Activated T-cell treated with anti-CD3 and anti-CD28 coated beads, Interleukin-2, amount 50 U/mL, for 4 hours (primary cell): ENCODE data around the gene TMEM259. TPM values are rescaled to one million over a fixed set of nuclear protein-coding genes. Genes with fewer than 3 reads are reported as not detected.

Source experiments
- ATAC-seq, 2 donors: fragments of 200-7000 bp; cut with Tn5 transposase; one replicate each; pipeline ENCODE4 v1.10.0; 2021
- DNase-seq: peaks from one replicate; pipeline ENCODE4 v3.0.0-alpha.2; 2020
- H3K27me3 Mint-ChIP-seq: one replicate; pipeline ENCODE4 v1.8.0; 2021; ENCODE audit warnings: low read depth, mixed read lengths
- H3K36me3 Mint-ChIP-seq: one replicate; pipeline ENCODE4 v1.8.0; 2022; ENCODE audit warnings: mixed read lengths; ENCODE audit not compliant: insufficient read depth
- H3K4me1 Mint-ChIP-seq: one replicate; pipeline ENCODE4 v1.8.0; 2021; ENCODE audit warnings: low read depth, mixed read lengths
- H3K4me3 Mint-ChIP-seq: one replicate; pipeline ENCODE4 v1.8.0; 2021; ENCODE audit warnings: mild to moderate bottlenecking, moderate library complexity, mixed read lengths
- H3K9me3 Mint-ChIP-seq: one replicate; pipeline ENCODE4 v1.8.0; 2021; ENCODE audit warnings: mixed read lengths
- total RNA-seq, 3 donors: library from RNA; stranded (reverse); gene quantifications; one replicate each; pipeline ENCODE4 v1.2.1, GENCODE V29; 2021

Gene TMEM259
- total RNA-seq, 3 donors from 2014 or later = 197 to 210 (median 204) TPM

DNA sequence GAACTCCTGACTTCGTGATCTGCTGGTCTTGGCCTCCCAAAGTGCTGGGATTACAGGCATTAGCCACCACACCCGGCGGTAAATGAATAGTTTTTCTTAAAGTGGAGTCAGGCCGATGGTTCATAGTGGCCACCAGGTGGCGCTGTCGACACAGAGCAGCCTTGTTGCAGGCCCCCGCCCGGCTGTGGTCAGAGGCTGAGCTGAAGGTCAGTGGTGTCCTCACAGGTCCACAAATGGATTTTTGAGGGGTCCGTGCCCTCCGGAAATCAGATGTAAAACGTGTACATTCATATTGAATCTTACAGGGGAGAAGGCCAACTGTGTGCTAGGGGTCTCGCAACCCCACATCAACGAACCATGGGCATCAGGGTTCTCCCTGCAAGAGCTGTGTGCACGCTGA, 50.2 kb downstream of the TMEM259 start:
- DNase-seq = no peak
- peaks cover 5% of the 10 kb centered on the region for H3K9me3 Mint-ChIP-seq

DNA sequence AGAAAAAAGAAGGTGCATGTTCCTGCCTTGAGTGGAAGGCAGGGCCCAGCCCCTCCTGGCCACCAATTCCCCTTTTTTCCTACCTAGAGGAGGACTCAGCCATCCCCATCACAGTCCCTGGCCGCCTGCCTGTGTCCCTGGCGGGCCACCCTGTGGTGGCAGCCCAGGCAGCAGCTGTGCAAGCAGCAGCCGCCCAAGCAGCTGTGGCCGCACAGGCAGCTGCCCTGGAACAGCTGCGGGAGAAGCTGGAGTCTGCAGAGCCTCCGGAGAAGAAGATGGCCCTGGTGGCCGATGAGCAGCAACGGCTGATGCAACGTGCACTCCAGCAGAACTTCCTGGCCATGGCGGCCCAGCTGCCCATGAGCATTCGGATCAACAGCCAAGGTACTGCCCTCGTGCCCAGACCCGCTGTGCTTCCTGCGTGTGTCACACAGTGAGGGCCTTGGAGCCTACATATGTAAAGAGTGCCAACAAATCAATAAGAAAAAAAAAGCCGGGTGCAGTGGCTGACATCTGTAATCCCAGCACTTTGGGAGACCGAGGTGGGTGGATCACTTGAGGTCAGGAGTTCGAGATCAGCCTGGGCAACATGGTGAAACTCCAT, 54.3 kb downstream of the TMEM259 start:
- no peak for DNase-seq
- Mint-ChIP-seq H3K36me3 (peaks cover 13% of the 10 kb centered on the region), H3K27me3 (no peaks in the 10 kb centered on the region), H3K4me3 (no peak overlapping the region), H3K9me3 (peaks cover 5% of the 10 kb centered on the region), H3K4me1 (peaks cover 4% of the 10 kb centered on the region)
- no peak for ATAC-seq

More for the DNA sequence above, 50.2 kb downstream of the TMEM259 start:
- no peaks in the 10 kb centered on the region for H3K4me1 Mint-ChIP-seq
- no peaks in the 10 kb centered on the region for H3K27me3 Mint-ChIP-seq
- H3K4me3 Mint-ChIP-seq = no peak overlapping the region
- H3K36me3 Mint-ChIP-seq = peaks cover 13% of the 10 kb centered on the region
- ATAC-seq = no peak

DNA sequence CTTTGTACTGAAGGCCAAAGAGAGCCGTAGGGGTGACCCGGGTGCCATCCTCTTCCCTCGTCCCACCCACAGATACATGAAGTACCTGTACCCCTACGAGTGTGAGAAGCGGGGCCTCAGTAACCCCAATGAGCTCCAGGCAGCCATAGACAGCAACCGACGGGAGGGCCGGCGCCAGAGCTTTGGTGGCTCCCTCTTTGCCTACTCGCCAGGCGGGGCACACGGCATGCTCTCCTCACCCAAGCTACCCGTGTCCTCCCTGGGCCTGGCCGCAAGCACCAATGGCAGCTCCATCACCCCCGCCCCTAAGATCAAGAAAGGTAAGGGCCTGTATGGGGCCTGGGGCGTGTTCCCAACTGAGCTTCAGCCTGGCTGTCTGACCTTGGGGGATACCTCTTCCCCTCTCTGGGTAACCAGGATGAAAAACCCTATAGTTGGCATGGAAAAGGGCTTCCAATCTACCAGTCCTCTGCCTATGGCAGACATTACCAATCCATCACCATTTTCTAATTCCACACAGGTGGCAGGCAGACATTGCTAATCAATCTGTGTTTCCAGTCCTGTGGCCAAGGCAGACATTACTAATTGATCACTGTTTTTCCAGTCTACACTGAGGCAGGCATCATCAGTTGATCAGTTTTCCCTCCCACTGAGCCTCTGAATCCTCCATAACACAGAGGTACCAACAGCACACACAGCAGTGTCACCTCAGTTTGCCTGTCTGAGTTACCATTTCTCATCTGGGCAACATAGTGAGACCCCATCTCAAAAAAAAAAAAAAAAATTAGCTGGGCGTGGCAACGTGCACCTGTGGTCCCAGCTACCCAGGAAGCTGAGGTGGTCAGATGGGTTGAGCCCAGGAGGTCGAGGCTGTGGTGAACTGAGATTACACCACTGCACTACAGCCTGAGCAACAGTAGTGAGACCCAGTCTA, 55.9 kb downstream of the TMEM259 start:
- ATAC-seq (no peak), DNase-seq (no peak)
- Mint-ChIP-seq H3K36me3 (peaks cover 8% of the 10 kb centered on the region), H3K4me3 (no peak overlapping the region), H3K27me3 (no peaks in the 10 kb centered on the region), H3K4me1 (peaks cover 4% of the 10 kb centered on the region), H3K9me3 (no peaks in the 10 kb centered on the region)

DNA sequence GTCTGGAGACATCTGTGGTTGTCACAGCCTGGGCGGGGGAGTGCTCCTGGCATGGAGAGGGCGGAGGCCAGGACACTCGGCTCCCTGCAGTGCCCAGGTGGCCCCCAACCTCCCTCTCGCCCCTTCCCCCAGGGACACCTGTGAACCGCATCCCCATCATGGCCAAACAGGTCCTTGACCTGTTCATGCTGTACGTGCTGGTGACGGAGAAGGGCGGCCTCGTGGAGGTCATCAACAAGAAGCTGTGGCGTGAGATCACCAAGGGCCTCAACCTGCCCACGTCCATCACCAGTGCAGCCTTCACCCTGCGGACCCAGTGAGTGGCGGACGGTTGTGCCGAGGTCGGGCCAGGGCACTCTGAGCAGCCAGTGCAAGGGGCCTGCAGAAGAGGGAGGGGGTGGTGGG, 56.8 kb downstream of the TMEM259 start:
- H3K36me3 Mint-ChIP-seq = peaks cover 8% of the 10 kb centered on the region

DNA sequence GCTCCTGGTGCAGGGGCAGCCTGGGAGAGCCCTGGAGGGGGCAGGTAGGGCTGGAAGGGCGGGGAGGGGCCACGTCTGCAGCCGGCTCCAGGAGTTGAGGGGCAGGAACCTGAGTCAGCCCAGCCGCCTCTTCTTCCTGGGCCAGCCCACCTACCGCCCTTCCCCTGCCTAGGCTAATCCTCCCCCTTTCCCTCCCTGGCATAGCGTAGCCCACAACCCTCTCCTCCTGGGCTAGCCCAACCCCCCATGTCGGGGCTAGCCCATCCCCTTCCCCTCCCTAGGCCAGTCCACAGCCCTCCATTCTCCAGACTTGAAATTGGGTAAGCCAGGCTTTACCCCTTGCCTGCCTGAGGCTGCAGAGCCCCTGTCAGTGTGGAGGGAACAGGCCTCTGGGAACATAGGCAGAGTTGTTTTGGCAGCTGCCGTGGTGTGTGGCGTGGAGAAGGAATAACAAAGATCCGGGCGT, 57.4 kb downstream of the TMEM259 start:
- Mint-ChIP-seq H3K4me1 (peaks cover 6% of the 10 kb centered on the region), H3K36me3 (peaks cover 8% of the 10 kb centered on the region), H3K9me3 (no peaks in the 10 kb centered on the region), H3K27me3 (no peaks in the 10 kb centered on the region), H3K4me3 (no peak overlapping the region)
- no peak for DNase-seq
- no peak for ATAC-seq

More for the DNA sequence above, 56.8 kb downstream of the TMEM259 start:
- H3K4me3 Mint-ChIP-seq = no peak overlapping the region
- ATAC-seq (no peak), DNase-seq (no peak)
- no peaks in the 10 kb centered on the region for H3K9me3 Mint-ChIP-seq
- peaks cover 4% of the 10 kb centered on the region for H3K4me1 Mint-ChIP-seq
- no peaks in the 10 kb centered on the region for H3K27me3 Mint-ChIP-seq

DNA sequence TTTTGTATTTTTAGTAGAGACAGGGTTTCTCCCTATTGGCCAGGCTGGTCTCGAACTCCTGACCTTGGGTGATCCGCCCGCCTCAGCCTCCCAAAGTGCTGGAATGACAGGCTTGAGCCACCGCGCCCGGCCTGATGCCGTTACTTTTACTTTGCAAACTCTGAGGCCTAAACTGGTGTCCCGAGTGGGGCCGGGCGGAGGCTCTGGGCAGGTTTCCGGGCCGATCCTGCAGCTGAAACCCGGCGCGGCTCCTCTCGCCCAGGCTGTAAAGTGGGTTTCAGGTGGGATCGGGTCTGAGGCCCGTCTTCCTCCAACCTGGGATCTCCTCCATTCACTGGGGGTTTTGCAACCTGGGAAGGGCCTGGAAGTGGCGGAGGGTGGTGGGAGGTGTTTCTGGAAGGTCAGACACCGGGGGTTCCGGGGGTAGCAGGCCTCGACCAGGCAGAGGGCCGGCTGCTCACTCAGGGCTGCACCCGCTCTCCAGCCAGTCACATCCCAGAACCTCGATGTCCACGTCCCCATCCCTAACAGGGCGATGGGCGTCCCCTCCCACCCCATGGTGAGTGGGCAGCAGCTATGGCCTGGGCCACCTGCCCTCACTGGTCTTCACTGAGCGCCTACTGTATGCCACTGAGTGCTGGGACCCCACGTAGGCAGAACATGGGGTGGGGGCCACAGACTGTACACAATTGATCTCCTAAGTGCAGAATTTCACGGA, 58.1 kb downstream of the TMEM259 start:
- H3K4me1 Mint-ChIP-seq = peaks cover 6% of the 10 kb centered on the region
- DNase-seq = no peak
- no peak overlapping the region for H3K4me3 Mint-ChIP-seq
- no peak for ATAC-seq
- H3K27me3 Mint-ChIP-seq = no peaks in the 10 kb centered on the region
- H3K36me3 Mint-ChIP-seq = peaks cover 4% of the 10 kb centered on the region
- H3K9me3 Mint-ChIP-seq = no peaks in the 10 kb centered on the region

DNA sequence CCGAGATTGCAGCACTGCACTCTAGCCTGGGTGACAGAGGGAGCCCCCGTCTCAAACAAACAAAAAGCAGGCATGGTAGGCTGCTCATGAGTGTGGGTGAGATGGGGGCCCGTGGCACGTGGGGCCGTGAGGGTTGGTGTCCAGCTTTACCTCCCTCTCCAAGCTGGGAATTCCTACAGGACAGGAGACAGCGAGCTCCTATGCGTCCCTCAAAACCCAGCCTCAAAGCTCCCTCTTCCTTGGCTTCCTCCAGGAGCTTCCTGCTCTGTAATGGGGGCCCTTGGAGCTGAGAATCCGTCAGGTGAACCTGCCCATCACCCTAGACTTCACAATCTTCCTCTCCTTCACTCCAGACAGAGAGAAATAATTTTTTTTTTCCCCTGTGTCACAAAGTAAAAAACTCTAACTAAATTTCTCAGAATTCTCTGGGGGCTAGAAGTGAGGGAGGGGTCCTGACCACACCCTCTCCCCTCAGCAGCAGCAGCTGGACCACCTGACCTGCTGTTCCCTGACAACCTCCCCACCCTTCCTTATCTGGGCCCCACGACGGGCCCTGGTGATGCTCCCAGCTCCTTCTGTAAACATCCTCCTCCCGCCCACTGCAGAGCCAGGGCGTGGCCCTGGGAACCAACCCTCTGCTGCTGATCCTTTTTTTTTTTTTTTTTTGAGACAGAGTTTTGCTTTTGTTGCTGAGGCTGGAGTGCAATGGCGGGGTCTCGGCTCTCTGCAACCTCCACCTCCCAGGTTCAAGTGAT, 58.9 kb downstream of the TMEM259 start:
- peaks cover 4% of the 10 kb centered on the region for H3K36me3 Mint-ChIP-seq
- DNase-seq (no peak), ATAC-seq (no peak)
- peaks cover 6% of the 10 kb centered on the region for H3K4me1 Mint-ChIP-seq
- H3K4me3 Mint-ChIP-seq = no peak overlapping the region
- H3K27me3 Mint-ChIP-seq = no peaks in the 10 kb centered on the region
- H3K9me3 Mint-ChIP-seq = no peaks in the 10 kb centered on the region

DNA sequence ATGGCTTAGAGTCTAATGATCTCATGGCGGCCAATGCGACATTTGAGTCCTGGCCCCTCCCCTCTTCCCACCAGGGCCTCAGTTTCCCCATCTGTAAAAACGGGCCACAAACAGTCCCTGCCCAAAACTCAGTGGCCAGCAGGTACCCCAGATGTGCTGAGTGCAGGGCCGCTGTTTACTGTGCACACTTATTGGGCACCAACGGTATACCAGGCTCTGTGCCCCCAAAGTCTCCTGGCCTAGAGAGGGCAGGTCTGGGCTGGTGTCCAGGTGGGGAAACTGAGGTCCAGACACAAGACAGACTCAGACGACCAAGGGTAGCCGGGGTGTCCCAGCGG, 60.4 kb downstream of the TMEM259 start:
- ATAC-seq (no peak), DNase-seq (no peak)
- Mint-ChIP-seq H3K4me3 (no peak overlapping the region), H3K27me3 (no peaks in the 10 kb centered on the region), H3K4me1 (peaks cover 6% of the 10 kb centered on the region), H3K36me3 (peaks cover 2% of the 10 kb centered on the region), H3K9me3 (no peaks in the 10 kb centered on the region)

DNA sequence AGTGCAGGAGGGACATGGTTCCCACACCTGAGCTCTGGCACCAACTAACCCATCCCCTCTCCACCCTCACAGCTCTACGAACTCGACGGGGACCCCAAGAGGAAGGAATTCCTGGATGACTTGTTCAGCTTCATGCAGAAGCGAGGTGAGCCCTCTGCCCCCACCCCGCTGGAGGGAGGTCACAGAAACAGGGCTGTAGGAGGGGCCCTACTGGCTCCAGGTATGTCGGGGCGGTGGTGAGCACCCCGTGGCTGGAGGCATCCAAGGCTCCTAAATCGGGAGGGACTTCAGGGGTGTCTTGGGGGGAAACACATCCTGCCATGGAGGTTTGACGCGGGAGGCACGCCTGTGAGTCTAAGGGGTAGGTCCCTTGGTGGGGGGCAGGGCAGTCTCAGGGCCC, 60.9 kb downstream of the TMEM259 start:
- ATAC-seq (no peak), DNase-seq (no peak)
- peaks cover under 1% of the 10 kb centered on the region for H3K36me3 Mint-ChIP-seq
- H3K4me3 Mint-ChIP-seq = no peak overlapping the region
- H3K4me1 Mint-ChIP-seq = peaks cover 6% of the 10 kb centered on the region
- H3K9me3 Mint-ChIP-seq = no peaks in the 10 kb centered on the region
- no peaks in the 10 kb centered on the region for H3K27me3 Mint-ChIP-seq

Other genes with a start within 250 kb of the TMEM259 start
- gene PTBP1, start 223.7 kb downstream of the TMEM259 start, total RNA-seq = 1,000 to 10,000 TPM; 1,071 to 1,170 (median 1,104) TPM
- under 1 TPM in 1 of 3 donors, not detected in 2; 0.24 TPM for gene PLPPR3, start 199.2 kb downstream of the TMEM259 start, total RNA-seq
- not detected for gene AZU1, start 193.3 kb downstream of the TMEM259 start, total RNA-seq
- not detected for gene PRTN3, start 180.1 kb downstream of the TMEM259 start, total RNA-seq
- not detected for gene ELANE, start 168.8 kb downstream of the TMEM259 start, total RNA-seq
- 1 to 10 TPM in 2 of 3 donors, under 1 TPM in 1; 0.49 to 1.9 (median 1.1) TPM for gene CFD, start 161.5 kb downstream of the TMEM259 start, total RNA-seq
- gene MED16, start 127.9 kb downstream of the TMEM259 start, total RNA-seq = 10 to 100 TPM; 70.4 to 73.9 (median 73.6) TPM
- gene RNU6-9, start 127.6 kb downstream of the TMEM259 start, total RNA-seq = not detected
- 10 to 100 TPM; 92.3 to 97.7 (median 96.3) TPM for gene R3HDM4, start 107.9 kb downstream of the TMEM259 start, total RNA-seq
- 1 to 10 TPM; 2.9 to 5.1 (median 3.3) TPM for gene KISS1R, start 103.8 kb downstream of the TMEM259 start, total RNA-seq
- 10 to 100 TPM in 1 of 3 donors, 1 to 10 TPM in 2; 7.3 to 13.2 (median 10.0) TPM for gene ARID3A, start 95.1 kb downstream of the TMEM259 start, total RNA-seq
- 100 to 1,000 TPM; 163 to 217 (median 199) TPM for gene WDR18, start 36.8 kb downstream of the TMEM259 start, total RNA-seq
- under 1 TPM; 0.05 to 0.19 (median 0.08) TPM for gene GRIN3B, start 20.7 kb downstream of the TMEM259 start, total RNA-seq
- not detected for gene RNU6-2, start 399 bp upstream of the TMEM259 start, total RNA-seq
- 10 to 100 TPM; 52.3 to 69.3 (median 57.8) TPM for gene CNN2, start 5.5 kb upstream of the TMEM259 start, total RNA-seq
- 1 to 10 TPM; 7.1 to 8.7 (median 8.6) TPM for gene ABCA7, start 19.0 kb upstream of the TMEM259 start, total RNA-seq
- gene ARHGAP45, start 46.0 kb upstream of the TMEM259 start, total RNA-seq = 100 to 1,000 TPM; 128 to 133 (median 133) TPM
- gene POLR2E, start 74.3 kb upstream of the TMEM259 start, total RNA-seq = 100 to 1,000 TPM; 303 to 380 (median 323) TPM
- gene GPX4, start 82.9 kb upstream of the TMEM259 start, total RNA-seq = 100 to 1,000 TPM; 148 to 165 (median 162) TPM
- gene SBNO2, start 153.1 kb upstream of the TMEM259 start, total RNA-seq = 100 to 1,000 TPM; 134 to 140 (median 139) TPM
- 10 to 100 TPM; 64.4 to 72.0 (median 69.8) TPM for gene STK11, start 184.7 kb upstream of the TMEM259 start, total RNA-seq
- 1 to 10 TPM in 2 of 3 donors, under 1 TPM in 1; 0.63 to 1.4 (median 1.1) TPM for gene CBARP, start 216.9 kb upstream of the TMEM259 start, total RNA-seq
- 100 to 1,000 TPM; 259 to 434 (median 312) TPM for gene ATP5F1D, start 220.6 kb upstream of the TMEM259 start, total RNA-seq
- gene MIDN, start 227.5 kb upstream of the TMEM259 start, total RNA-seq = 10 to 100 TPM; 63.2 to 70.0 (median 68.7) TPM
- gene CIRBP, start 248.2 kb upstream of the TMEM259 start, total RNA-seq = 100 to 1,000 TPM; 269 to 294 (median 285) TPM